Trophoblast cell (in vitro differentiated cells and primary cell): ENCODE data around the gene NRF1.
"Not testable (repeated sequence)": the region's sequence is repeated elsewhere in the genome, so short reads cannot be mapped to it uniquely, and the experiment has no call there.

ENCODE experiments used
- DNase-seq, 2 donors: peaks; one replicate each; pipeline ENCODE4 v3.0.0-alpha.2; 2016
- H2AFZ ChIP-seq: 2 replicates; pipeline ENCODE4 v1.6.1; 2013; ENCODE audit warnings: low read length, moderate library complexity, mild to moderate bottlenecking; ENCODE audit not compliant: insufficient read depth, poor library complexity
- H2AK5ac ChIP-seq: 2 replicates; pipeline ENCODE4 v1.6.1; 2013; ENCODE audit warnings: mild to moderate bottlenecking, low read length
- H2BK120ac ChIP-seq: 2 replicates; pipeline ENCODE4 v1.6.1; 2013; ENCODE audit warnings: low read length, mild to moderate bottlenecking, moderate library complexity; ENCODE audit not compliant: insufficient read depth, poor library complexity
- H2BK12ac ChIP-seq: 2 replicates; pipeline ENCODE4 v1.6.1; 2013; ENCODE audit warnings: mild to moderate bottlenecking, low read length, moderate library complexity
- H2BK5ac ChIP-seq: 2 replicates; pipeline ENCODE4 v1.6.1; 2013; ENCODE audit warnings: low read length, low read depth, moderate library complexity, mild to moderate bottlenecking; ENCODE audit not compliant: poor library complexity
- H3K14ac ChIP-seq: 2 replicates; pipeline ENCODE4 v1.6.1; 2013; ENCODE audit warnings: mild to moderate bottlenecking, low read length
- H3K18ac ChIP-seq: 2 replicates; pipeline ENCODE4 v1.6.1; 2013; ENCODE audit warnings: mild to moderate bottlenecking, low read length
- H3K23ac ChIP-seq: 2 replicates; pipeline ENCODE4 v1.6.1; 2013; ENCODE audit warnings: low read length
- H3K27ac ChIP-seq: 2 replicates; pipeline ENCODE4 v1.5.1; 2013; ENCODE audit warnings: low read depth, mild to moderate bottlenecking, inconsistent platforms, low read length, moderate library complexity
- H3K27me3 ChIP-seq: 2 replicates; pipeline ENCODE4 v1.6.1; 2013; ENCODE audit warnings: inconsistent platforms, mild to moderate bottlenecking, low read length, moderate library complexity; ENCODE audit not compliant: insufficient read depth
- H3K36me3 ChIP-seq, 2 experiments: 1 replicate in 1 of 2; 2 replicates in 1 of 2; pipeline ENCODE4 v1.6.1; 2013; ENCODE audit warnings: low read length in 2 of 2, mild to moderate bottlenecking in 2 of 2, moderate library complexity in 1 of 2; ENCODE audit not compliant: insufficient read depth in 2 of 2, control insufficient read depth in 1 of 2
- H3K4ac ChIP-seq: 2 replicates; pipeline ENCODE4 v1.6.1; 2013; ENCODE audit warnings: low read depth, mild to moderate bottlenecking, low read length, moderate library complexity
- H3K4me1 ChIP-seq, 2 experiments: 1 replicate in 1 of 2; 2 replicates in 1 of 2; pipeline ENCODE4 v1.6.1; 2013; ENCODE audit warnings: low read length in 2 of 2, mild to moderate bottlenecking in 2 of 2, moderate library complexity in 1 of 2; ENCODE audit not compliant: insufficient read depth in 2 of 2, control insufficient read depth in 1 of 2
- H3K4me2 ChIP-seq: 2 replicates; pipeline ENCODE4 v1.6.1; 2013; ENCODE audit warnings: inconsistent platforms, mild to moderate bottlenecking, low read length, moderate library complexity
- H3K4me3 ChIP-seq: 2 replicates; pipeline ENCODE4 v1.5.1; 2013; ENCODE audit warnings: mild to moderate bottlenecking, low read depth, low read length, inconsistent platforms
- H3K79me1 ChIP-seq: one replicate; pipeline ENCODE4 v1.6.1; 2013; ENCODE audit warnings: low read length
- H3K79me2 ChIP-seq: 2 replicates; pipeline ENCODE4 v1.6.1; 2013; ENCODE audit warnings: low read length, mild to moderate bottlenecking; ENCODE audit not compliant: control insufficient read depth, insufficient read depth, poor library complexity
- H3K9ac ChIP-seq: 2 replicates; pipeline ENCODE4 v1.6.1; 2013; ENCODE audit warnings: mild to moderate bottlenecking, low read length
- H3K9me3 ChIP-seq: 2 replicates; pipeline ENCODE4 v1.6.1; 2013; ENCODE audit warnings: low read depth, mild to moderate bottlenecking, control low read depth, inconsistent platforms, low read length; ENCODE audit not compliant: insufficient read depth
- H4K12ac ChIP-seq: 2 replicates; pipeline ENCODE4 v1.6.1; 2013; ENCODE audit warnings: low read depth, mild to moderate bottlenecking, low read length, moderate library complexity
- H4K8ac ChIP-seq: 2 replicates; pipeline ENCODE4 v1.6.1; 2013; ENCODE audit warnings: low read depth, mild to moderate bottlenecking, low read length, moderate library complexity
- H4K91ac ChIP-seq: one replicate; pipeline ENCODE4 v1.6.1; 2013; ENCODE audit warnings: low read depth, mild to moderate bottlenecking, low read length, moderate library complexity
- WGBS: extraction: QIAGEN DNeasy Blood & Tissue Kit; methylation state at CpG from one replicate; pipeline ENCODE4 v1.1.7; 2013; ENCODE audit warnings: missing lambda C conversion rate; ENCODE audit not compliant: insufficient read length, insufficient coverage; ENCODE audit errors: extremely low coverage; 5-methylcytosine and 5-hydroxymethylcytosine counted together

The NRF1 gene

DNA sequence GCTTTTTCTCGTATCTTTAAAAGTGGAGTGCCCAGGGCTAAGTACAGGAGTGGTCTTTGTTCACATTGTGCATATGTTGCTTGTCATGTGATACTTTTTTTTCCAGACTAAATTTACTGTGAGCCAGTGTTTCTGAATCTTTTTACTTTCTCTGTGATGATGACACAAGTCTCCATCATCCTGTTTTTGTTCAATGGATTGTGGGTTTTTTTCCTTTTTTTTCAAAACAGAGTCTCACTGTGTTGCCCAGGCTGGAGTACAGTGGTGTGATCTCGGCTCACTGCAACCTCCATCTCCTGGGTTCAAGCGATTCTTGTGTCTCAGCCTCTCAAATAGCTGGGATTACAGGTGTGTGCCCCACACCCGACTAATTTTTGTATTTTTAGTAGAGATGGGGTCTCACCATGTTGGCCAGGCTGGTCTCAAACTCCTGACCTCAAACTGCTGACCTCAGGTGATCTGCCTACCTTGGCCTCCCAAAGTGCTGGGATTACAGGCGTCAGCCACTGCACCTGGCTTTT lies 24.6 kb downstream of the NRF1 start:
- WGBS = no CpG with 5 or more reads among the region's 5 CpGs
- not testable (repeated sequence) for H3K23ac ChIP-seq, H2BK12ac ChIP-seq

DNA sequence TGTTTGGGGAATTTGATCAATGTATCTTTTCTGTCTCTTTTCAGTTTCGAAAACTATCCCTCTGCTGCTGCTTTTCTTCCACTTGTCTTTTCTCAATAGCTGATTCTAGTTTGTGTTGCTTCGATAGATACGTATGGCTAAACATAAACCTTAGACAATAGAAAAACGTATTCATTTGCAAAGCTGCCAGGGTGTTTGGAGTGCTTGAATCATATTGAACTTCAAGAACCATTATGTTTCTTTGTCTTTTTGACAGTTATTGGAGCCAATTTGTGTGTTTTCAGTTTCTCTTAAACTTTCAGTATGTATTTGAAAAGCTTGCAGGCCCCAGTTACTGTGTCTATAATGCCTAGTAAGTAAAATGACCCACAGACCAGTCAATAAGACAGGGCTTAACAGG lies 25.1 kb downstream of the NRF1 start:
- no peak overlapping the region for H3K18ac ChIP-seq
- no peak overlapping the region for H4K12ac ChIP-seq
- no peak overlapping the region for H2AFZ ChIP-seq
- no peak overlapping the region for H2AK5ac ChIP-seq
- H3K4me3 ChIP-seq = no peak overlapping the region
- DNase-seq = no peak
- no peak overlapping the region for H3K23ac ChIP-seq
- no peak overlapping the region for H3K27ac ChIP-seq
- no peak overlapping the region for H2BK12ac ChIP-seq
- WGBS = no CpG with 5 or more reads among the region's 4 CpGs
- H4K8ac ChIP-seq = no peak overlapping the region
- no peak overlapping the region for H3K4ac ChIP-seq
- no peak overlapping the region for H3K4me2 ChIP-seq
- no peaks in the 10 kb centered on the region for H3K27me3 ChIP-seq
- no peak overlapping the region for H3K9ac ChIP-seq
- no peak overlapping the region for H4K91ac ChIP-seq
- no peaks in the 10 kb centered on the region for H3K36me3 ChIP-seq
- H3K9me3 ChIP-seq = no peaks in the 10 kb centered on the region
- no peak overlapping the region for H2BK120ac ChIP-seq
- no peak overlapping the region for H3K14ac ChIP-seq
- no peaks in the 10 kb centered on the region for H3K79me2 ChIP-seq
- H3K79me1 ChIP-seq = no peaks in the 10 kb centered on the region
- H3K4me1 ChIP-seq = no peaks in the 10 kb centered on the region
- no peak overlapping the region for H2BK5ac ChIP-seq

More for the DNA sequence above, 24.6 kb downstream of the NRF1 start:
- H3K18ac ChIP-seq, H3K4me3 ChIP-seq, H3K9ac ChIP-seq, H3K79me2 ChIP-seq, H4K8ac ChIP-seq, H3K27ac ChIP-seq, H2AFZ ChIP-seq, H3K4me2 ChIP-seq, DNase-seq, H3K27me3 ChIP-seq, H4K12ac ChIP-seq, H3K14ac ChIP-seq, H3K4me1 ChIP-seq, H2BK120ac ChIP-seq, H3K4ac ChIP-seq, H3K36me3 ChIP-seq, H4K91ac ChIP-seq, H3K79me1 ChIP-seq, H2BK5ac ChIP-seq, H2AK5ac ChIP-seq, H3K9me3 ChIP-seq: not testable (repeated sequence)

- H3K4me3 ChIP-seq = no peak overlapping the region
- no CpG with 5 or more reads among the region's 2 CpGs for WGBS
- H3K18ac ChIP-seq = no peak overlapping the region
Observed at GRCh38 chr7:129640400-129640799, 28.9 kb downstream of the NRF1 start.

GRCh38 chr7:129642871-129643549 lies 31.5 kb downstream of the NRF1 start:
- Histone ChIP-seq H3K18ac (no peak overlapping the region), H3K4me2 (no peak overlapping the region), H4K91ac (no peak overlapping the region), H2BK5ac (no peak overlapping the region), H3K4me3 (no peak overlapping the region), H3K23ac (no peak overlapping the region), H3K4me1 (peaks cover 0 to 2% of the 10 kb centered on the region in 2 experiments), H2BK120ac (no peak overlapping the region), H3K9ac (no peak overlapping the region), H2BK12ac (no peak overlapping the region), H3K79me1 (no peaks in the 10 kb centered on the region), H4K8ac (no peak overlapping the region), H3K27me3 (no peaks in the 10 kb centered on the region), H2AFZ (no peak overlapping the region), H3K4ac (no peak overlapping the region), H4K12ac (no peak overlapping the region), H3K9me3 (no peaks in the 10 kb centered on the region), H3K79me2 (no peaks in the 10 kb centered on the region), H2AK5ac (no peak overlapping the region), H3K14ac (no peak overlapping the region), H3K27ac (no peak overlapping the region), H3K36me3 (no peaks in the 10 kb centered on the region)
- WGBS = no CpG with 5 or more reads among the region's 4 CpGs
- DNase-seq = peak in 1 of 2 donors; percentile 22

More at GRCh38 chr7:129640400-129640799, 28.9 kb downstream of the NRF1 start:
- H3K79me1 ChIP-seq = no peaks in the 10 kb centered on the region
- DNase-seq = no peak
- H2BK12ac ChIP-seq = no peak overlapping the region
- no peak overlapping the region for H4K8ac ChIP-seq
- H3K9ac ChIP-seq = no peak overlapping the region
- H3K36me3 ChIP-seq = no peaks in the 10 kb centered on the region
- H3K4me1 ChIP-seq = no peaks in the 10 kb centered on the region
- H2BK5ac ChIP-seq = no peak overlapping the region
- H3K79me2 ChIP-seq = no peaks in the 10 kb centered on the region
- no peak overlapping the region for H4K12ac ChIP-seq
- no peak overlapping the region for H3K23ac ChIP-seq
- no peak overlapping the region for H3K27ac ChIP-seq
- no peak overlapping the region for H2AK5ac ChIP-seq
- no peak overlapping the region for H3K4me2 ChIP-seq
- no peak overlapping the region for H3K4ac ChIP-seq
- no peak overlapping the region for H4K91ac ChIP-seq
- no peak overlapping the region for H3K14ac ChIP-seq
- H2AFZ ChIP-seq = no peak overlapping the region
- H3K9me3 ChIP-seq = no peaks in the 10 kb centered on the region
- no peak overlapping the region for H2BK120ac ChIP-seq
- no peaks in the 10 kb centered on the region for H3K27me3 ChIP-seq
